Panc1 (cell line): ENCODE measurements around the gene PICALM.

Source experiments
- SIN3A ChIP-seq: IDR thresholded peaks from 2 replicates; pipeline ENCODE4 v1.6.1; 2012; ENCODE audit warnings: low read depth, mild to moderate bottlenecking, low read length, moderate library complexity, borderline replicate concordance; ENCODE audit not compliant: insufficient read depth
- TF ChIP-seq, protein P1 (sequence below): fragments of 450-650 bp; IDR thresholded peaks from 2 replicates; pipeline ENCODE4 v1.5.1; 2017; ENCODE audit warnings: mild to moderate bottlenecking
- TF ChIP-seq, protein P2 (sequence below), 2 experiments: IDR thresholded peaks; 2 replicates each; pipeline ENCODE4 v1.6.1; 2011 to 2012; ENCODE audit warnings: low read depth in 2 of 2, control low read depth in 1 of 2, low read length in 1 of 2, mild to moderate bottlenecking in 1 of 2, moderate library complexity in 1 of 2; ENCODE audit not compliant: insufficient read depth in 1 of 2

DNA sequence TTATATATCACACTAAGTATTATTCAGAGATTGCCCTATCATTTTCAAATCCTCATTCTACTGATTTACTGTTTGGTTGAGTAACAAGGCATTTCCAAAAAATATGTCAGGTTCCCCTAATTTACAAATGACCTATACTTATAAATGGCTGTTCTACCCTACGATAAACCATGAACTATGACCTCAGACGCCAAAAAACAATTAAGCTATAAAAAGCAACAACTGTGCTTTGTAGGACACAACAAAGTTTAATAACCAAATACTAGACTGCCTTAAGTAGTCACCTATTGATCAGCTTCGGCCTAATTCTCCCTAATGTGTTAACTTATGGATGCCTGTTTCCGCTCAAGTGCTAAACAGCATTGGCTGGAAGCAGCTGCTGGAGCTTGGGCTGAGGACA lies 53.2 kb downstream of the PICALM start:
- TF ChIP-seq, protein P1, sequence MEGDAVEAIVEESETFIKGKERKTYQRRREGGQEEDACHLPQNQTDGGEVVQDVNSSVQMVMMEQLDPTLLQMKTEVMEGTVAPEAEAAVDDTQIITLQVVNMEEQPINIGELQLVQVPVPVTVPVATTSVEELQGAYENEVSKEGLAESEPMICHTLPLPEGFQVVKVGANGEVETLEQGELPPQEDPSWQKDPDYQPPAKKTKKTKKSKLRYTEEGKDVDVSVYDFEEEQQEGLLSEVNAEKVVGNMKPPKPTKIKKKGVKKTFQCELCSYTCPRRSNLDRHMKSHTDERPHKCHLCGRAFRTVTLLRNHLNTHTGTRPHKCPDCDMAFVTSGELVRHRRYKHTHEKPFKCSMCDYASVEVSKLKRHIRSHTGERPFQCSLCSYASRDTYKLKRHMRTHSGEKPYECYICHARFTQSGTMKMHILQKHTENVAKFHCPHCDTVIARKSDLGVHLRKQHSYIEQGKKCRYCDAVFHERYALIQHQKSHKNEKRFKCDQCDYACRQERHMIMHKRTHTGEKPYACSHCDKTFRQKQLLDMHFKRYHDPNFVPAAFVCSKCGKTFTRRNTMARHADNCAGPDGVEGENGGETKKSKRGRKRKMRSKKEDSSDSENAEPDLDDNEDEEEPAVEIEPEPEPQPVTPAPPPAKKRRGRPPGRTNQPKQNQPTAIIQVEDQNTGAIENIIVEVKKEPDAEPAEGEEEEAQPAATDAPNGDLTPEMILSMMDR = no peak
- no peak for TF ChIP-seq SIN3A
- TF ChIP-seq, protein P2, sequence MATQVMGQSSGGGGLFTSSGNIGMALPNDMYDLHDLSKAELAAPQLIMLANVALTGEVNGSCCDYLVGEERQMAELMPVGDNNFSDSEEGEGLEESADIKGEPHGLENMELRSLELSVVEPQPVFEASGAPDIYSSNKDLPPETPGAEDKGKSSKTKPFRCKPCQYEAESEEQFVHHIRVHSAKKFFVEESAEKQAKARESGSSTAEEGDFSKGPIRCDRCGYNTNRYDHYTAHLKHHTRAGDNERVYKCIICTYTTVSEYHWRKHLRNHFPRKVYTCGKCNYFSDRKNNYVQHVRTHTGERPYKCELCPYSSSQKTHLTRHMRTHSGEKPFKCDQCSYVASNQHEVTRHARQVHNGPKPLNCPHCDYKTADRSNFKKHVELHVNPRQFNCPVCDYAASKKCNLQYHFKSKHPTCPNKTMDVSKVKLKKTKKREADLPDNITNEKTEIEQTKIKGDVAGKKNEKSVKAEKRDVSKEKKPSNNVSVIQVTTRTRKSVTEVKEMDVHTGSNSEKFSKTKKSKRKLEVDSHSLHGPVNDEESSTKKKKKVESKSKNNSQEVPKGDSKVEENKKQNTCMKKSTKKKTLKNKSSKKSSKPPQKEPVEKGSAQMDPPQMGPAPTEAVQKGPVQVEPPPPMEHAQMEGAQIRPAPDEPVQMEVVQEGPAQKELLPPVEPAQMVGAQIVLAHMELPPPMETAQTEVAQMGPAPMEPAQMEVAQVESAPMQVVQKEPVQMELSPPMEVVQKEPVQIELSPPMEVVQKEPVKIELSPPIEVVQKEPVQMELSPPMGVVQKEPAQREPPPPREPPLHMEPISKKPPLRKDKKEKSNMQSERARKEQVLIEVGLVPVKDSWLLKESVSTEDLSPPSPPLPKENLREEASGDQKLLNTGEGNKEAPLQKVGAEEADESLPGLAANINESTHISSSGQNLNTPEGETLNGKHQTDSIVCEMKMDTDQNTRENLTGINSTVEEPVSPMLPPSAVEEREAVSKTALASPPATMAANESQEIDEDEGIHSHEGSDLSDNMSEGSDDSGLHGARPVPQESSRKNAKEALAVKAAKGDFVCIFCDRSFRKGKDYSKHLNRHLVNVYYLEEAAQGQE (IDR thresholded peaks at IDR 0.05; ENCODE audit: insufficient read depth in 1 of 2, low read depth in 2 of 2, low read length in 1 of 2) = no peak
